H1 (cell line): ENCODE data around the gene ZNF362. TPM values are rescaled to one million over a fixed set of nuclear protein-coding genes. Genes with fewer than 3 reads are reported as not detected.

Experiments used
- CTCF ChIA-PET: fragments of 300-600 bp; sonication (Branson Sonifier 250); formaldehyde crosslinking; loops from one replicate; lab custom pipeline; 2021; ENCODE audit not compliant: partially characterized antibody; lab: Charles Lee
- POLR2A ChIA-PET: fragments of 300-600 bp; sonication (Branson Sonifier 250); formaldehyde crosslinking; loops from one replicate; lab custom pipeline; 2021; ENCODE audit warnings: inconsistent platforms; ENCODE audit not compliant: partially characterized antibody; lab: Charles Lee
- DNase-seq, 2 experiments: peaks; one replicate each; pipeline versions ENCODE4 v3.0.0 to v3.0.0-alpha.2; 2010 to 2022; ENCODE audit warnings: low spot score in 2 of 2, low read depth in 1 of 2, mixed read lengths in 1 of 2
- FAIRE-seq: peaks from 2 replicates; lab custom pipeline; 2011; peaks lifted over from hg19 to GRCh38; lab: Jason Lieb, UNC
- H2AFZ ChIP-seq: 2 replicates; pipeline ENCODE4 v1.8.1; 2012; ENCODE audit warnings: low read length, inconsistent platforms
- H2AK5ac ChIP-seq: 2 replicates; pipeline ENCODE4 v1.6.1; 2013; ENCODE audit warnings: low read depth, low read length
- H2BK120ac ChIP-seq: replicated peaks from 2 replicates; pipeline ENCODE3; 2013; ENCODE audit warnings: low read depth, low read length, inconsistent platforms
- H2BK12ac ChIP-seq: 2 replicates; pipeline ENCODE4 v1.6.1; 2013; ENCODE audit warnings: low read depth, low read length
- H2BK15ac ChIP-seq: 2 replicates; pipeline ENCODE4 v1.6.1; 2013; ENCODE audit warnings: low read length
- H2BK20ac ChIP-seq: 2 replicates; pipeline ENCODE4 v1.6.1; 2013; ENCODE audit warnings: low read length
- H2BK5ac ChIP-seq: 2 replicates; pipeline ENCODE4 v1.6.1; 2013; ENCODE audit warnings: low read depth, low read length
- H3K14ac ChIP-seq: 2 replicates; pipeline ENCODE4 v1.6.1; 2013; ENCODE audit warnings: inconsistent platforms; ENCODE audit not compliant: insufficient read length
- H3K18ac ChIP-seq: 2 replicates; pipeline ENCODE4 v1.6.1; 2013; ENCODE audit warnings: low read length; ENCODE audit errors: extremely low read depth
- H3K23ac ChIP-seq: 2 replicates; pipeline ENCODE4 v1.6.1; 2013; ENCODE audit warnings: inconsistent platforms; ENCODE audit not compliant: insufficient read length
- H3K23me2 ChIP-seq: 2 replicates; pipeline ENCODE4 v1.6.1; 2013; ENCODE audit warnings: low read depth, low read length
- H3K27ac ChIP-seq: 2 replicates; pipeline ENCODE4 v1.6.1; 2011; ENCODE audit warnings: low read depth, low read length, inconsistent platforms
- H3K27me3 ChIP-seq, 4 experiments: replicated peaks in 1 of 4; 1 replicate in 1 of 4; 2 replicates in 3 of 4; pipeline versions ENCODE4 v1.6.1 to v1.8.1; 2011 to 2013; ENCODE audit warnings: low read length in 3 of 4, mild to moderate bottlenecking in 3 of 4, inconsistent platforms in 2 of 4, mixed read lengths in 2 of 4, moderate library complexity in 1 of 4; ENCODE audit not compliant: control insufficient read depth in 3 of 4, insufficient read depth in 3 of 4; ENCODE audit errors: extremely low read depth in 1 of 4
- H3K36me3 ChIP-seq, 4 experiments: 2 replicates each; pipeline versions ENCODE4 v1.6.1 to v1.8.1; 2011 to 2013; ENCODE audit warnings: mild to moderate bottlenecking in 4 of 4, low read length in 3 of 4, moderate library complexity in 2 of 4, control low read depth in 1 of 4, inconsistent platforms in 1 of 4; ENCODE audit not compliant: insufficient read depth in 4 of 4, control insufficient read depth in 2 of 4
- H3K4ac ChIP-seq: replicated peaks from 2 replicates; pipeline ENCODE3; 2013; ENCODE audit warnings: low read length, low read depth, mixed read lengths, inconsistent platforms; ENCODE audit not compliant: insufficient read length
- H3K4me1 ChIP-seq, 4 experiments: replicated peaks in 1 of 4; 1 replicate in 1 of 4; 2 replicates in 3 of 4; pipeline versions ENCODE4 v1.6.1 to v1.8.1; 2011 to 2013; ENCODE audit warnings: low read length in 3 of 4, inconsistent platforms in 2 of 4, mixed read lengths in 1 of 4; ENCODE audit not compliant: insufficient read depth in 4 of 4, control insufficient read depth in 3 of 4
- H3K4me2 ChIP-seq, 2 experiments: 2 replicates each; pipeline versions ENCODE4 v1.6.1 to v1.8.1; 2011 to 2013; ENCODE audit warnings: low read depth in 2 of 2, low read length in 2 of 2, control low read depth in 1 of 2, inconsistent platforms in 1 of 2, mild to moderate bottlenecking in 1 of 2; ENCODE audit not compliant: insufficient read depth in 1 of 2
- H3K4me3 ChIP-seq, 4 experiments: fragments of 200-600, 300-600 bp in 1 of 4; sonication (generic), shearing (Covaris generic), sonication (Bioruptor Twin) in 1 of 4; 2 replicates each; pipeline versions ENCODE4 v1.5.1 to v1.8.1; 2011 to 2016; ENCODE audit warnings: low read length in 4 of 4, low read depth in 3 of 4, control low read depth in 2 of 4, inconsistent platforms in 2 of 4, mild to moderate bottlenecking in 2 of 4, mixed read lengths in 1 of 4, moderate library complexity in 1 of 4; ENCODE audit not compliant: insufficient read depth in 2 of 4; ENCODE audit errors: extremely low read depth in 1 of 4
- H3K56ac ChIP-seq: replicated peaks from 2 replicates; pipeline ENCODE3; 2013; ENCODE audit warnings: low read depth, mild to moderate bottlenecking, mixed read lengths, low read length, inconsistent platforms; ENCODE audit not compliant: insufficient read length
- H3K79me1 ChIP-seq: 2 replicates; pipeline ENCODE4 v1.6.1; 2013; ENCODE audit warnings: low read depth, low read length, control low read depth
- H3K79me2 ChIP-seq, 2 experiments: 2 replicates each; pipeline versions ENCODE4 v1.6.1 to v1.8.1; 2012 to 2013; ENCODE audit warnings: low read length in 2 of 2, mild to moderate bottlenecking in 2 of 2, inconsistent platforms in 1 of 2; ENCODE audit not compliant: insufficient read depth in 2 of 2, control insufficient read depth in 1 of 2
- H3K9ac ChIP-seq, 4 experiments: replicated peaks in 1 of 4; 1 replicate in 1 of 4; 2 replicates in 3 of 4; pipeline versions ENCODE4 v1.6.1 to v1.8.1; 2011 to 2013; ENCODE audit warnings: low read depth in 3 of 4, low read length in 3 of 4, control low read depth in 2 of 4, mild to moderate bottlenecking in 2 of 4, moderate library complexity in 2 of 4, inconsistent platforms in 1 of 4; ENCODE audit errors: extremely low read depth in 1 of 4
- H3K9me3 ChIP-seq, 2 experiments: 2 replicates each; pipeline versions ENCODE4 v1.6.1 to v1.8.1; 2012 to 2013; ENCODE audit warnings: mild to moderate bottlenecking in 2 of 2, moderate library complexity in 2 of 2, control low read depth in 1 of 2, inconsistent platforms in 1 of 2, low read depth in 1 of 2, low read length in 1 of 2, mixed read lengths in 1 of 2; ENCODE audit not compliant: insufficient read depth in 2 of 2
- H4K20me1 ChIP-seq, 2 experiments: replicated peaks in 1 of 2; 2 replicates each; pipeline versions ENCODE3 to v1.8.1; 2011 to 2013; ENCODE audit warnings: inconsistent platforms in 2 of 2, low read length in 2 of 2, mild to moderate bottlenecking in 1 of 2; ENCODE audit not compliant: insufficient read depth in 2 of 2, control insufficient read depth in 1 of 2
- H4K5ac ChIP-seq: 2 replicates; pipeline ENCODE4 v1.6.1; 2013; ENCODE audit warnings: low read length, low read depth, mixed read lengths, inconsistent platforms; ENCODE audit not compliant: insufficient read length
- H4K8ac ChIP-seq: 2 replicates; pipeline ENCODE4 v1.8.0; 2013; ENCODE audit warnings: mild to moderate bottlenecking, moderate library complexity, low read length, inconsistent platforms; ENCODE audit not compliant: insufficient read depth; ENCODE audit errors: extremely low read depth
- H4K91ac ChIP-seq: replicated peaks from 2 replicates; pipeline ENCODE3; 2013; ENCODE audit warnings: low read length, mixed read lengths, inconsistent platforms; ENCODE audit not compliant: insufficient read length
- ASH2L ChIP-seq: fragments of 200-600, 300-600 bp; sonication (generic); IDR thresholded peaks from one replicate; pipeline ENCODE4 v1.7.1; 2017; ENCODE audit warnings: low read length
- BACH1 ChIP-seq: IDR thresholded peaks from 2 replicates; pipeline ENCODE4 v1.6.1; 2012; ENCODE audit warnings: low read length, improper control_type of control experiment
- BCL11A ChIP-seq, 2 experiments: IDR thresholded peaks; one replicate each; pipeline ENCODE4 v1.6.1; 2011; ENCODE audit warnings: low read depth in 2 of 2, low read length in 2 of 2, mild to moderate bottlenecking in 2 of 2
- CBX8 ChIP-seq: fragments of 300-800, 300-1000 bp; sonication (generic); IDR thresholded peaks from 2 replicates; pipeline ENCODE4 v1.7.1; 2016; ENCODE audit warnings: low read depth, low read length, borderline replicate concordance
- CREB1 ChIP-seq: IDR thresholded peaks from 2 replicates; pipeline ENCODE4 v1.6.1; 2012; ENCODE audit warnings: inconsistent platforms
- E2F6 ChIP-seq: IDR thresholded peaks from 2 replicates; pipeline ENCODE4 v1.6.1; 2012; ENCODE audit warnings: inconsistent platforms
- GTF2F1 ChIP-seq: IDR thresholded peaks from 2 replicates; pipeline ENCODE4 v1.6.1; 2012; ENCODE audit warnings: low read depth, low read length, improper control_type of control experiment, borderline replicate concordance
- POLR2AphosphoS5 ChIP-seq: IDR thresholded peaks from 2 replicates; pipeline ENCODE4 v1.6.1; 2011; ENCODE audit warnings: low read depth, low read length
- POU5F1 ChIP-seq: IDR thresholded peaks from 2 replicates; pipeline ENCODE4 v1.6.1; 2011; ENCODE audit warnings: low read depth, mild to moderate bottlenecking, low read length, moderate library complexity
- RXRA ChIP-seq: IDR thresholded peaks from 2 replicates; pipeline ENCODE4 v1.6.1; 2011; ENCODE audit warnings: low read depth, mild to moderate bottlenecking, low read length, moderate library complexity; ENCODE audit not compliant: insufficient read depth
- SAP30 ChIP-seq: fragments of 300-600 bp; sonication (generic); IDR thresholded peaks from 2 replicates; pipeline ENCODE4 v1.7.1; 2012; ENCODE audit warnings: low read length, moderate library complexity, mild to moderate bottlenecking, inconsistent platforms; ENCODE audit not compliant: insufficient read depth, insufficient replicate concordance
- YY1 ChIP-seq: IDR thresholded peaks from 2 replicates; pipeline ENCODE4 v1.6.1; 2011; ENCODE audit warnings: low read depth, mild to moderate bottlenecking, low read length
- WGBS, 2 experiments: shearing (Covaris generic) in 1 of 2; methylation state at CpG; one replicate each; pipeline versions ENCODE4 v1.1.6 to v1.1.7; 2013 to 2015; ENCODE audit warnings: low lambda C conversion rate in 2 of 2, mixed read lengths in 2 of 2, inconsistent platforms in 1 of 2, low coverage in 1 of 2, missing lambda C conversion rate in 1 of 2; ENCODE audit not compliant: insufficient replicate concordance in 2 of 2, insufficient coverage in 1 of 2, insufficient read length in 1 of 2; ENCODE audit errors: extremely low coverage in 1 of 2, missing lambda C conversion rate in 1 of 2; 5-methylcytosine and 5-hydroxymethylcytosine counted together
- polyA plus RNA-seq, 7 experiments: library from polyadenylated mRNA; depleted of rRNA in 3 of 7; stranded (reverse) in 5 of 7; unstranded in 2 of 7; fragments of >200 nt in 5 of 7; fragments of 200-250 nt in 2 of 7; gene quantifications; 1 replicate in 5 of 7; 2 replicates in 1 of 7; 4 replicates in 1 of 7; pipeline versions ENCODE4 v1.2.1 to v1.2.3, GENCODE V29; 2011 to 2013; ENCODE audit warnings: missing spikeins in 2 of 7, mixed read lengths in 2 of 7
- total RNA-seq: library from RNA; stranded (reverse); fragmentation: NEBNext Ultra II Directional; extraction: Animal tissue kit (Norgen Biotek cat#: 25700); gene quantifications from 2 replicates; pipeline ENCODE4 v1.2.1, GENCODE V29; 2021
- TF ChIP-seq, protein P1 (sequence below): IDR thresholded peaks from 2 replicates; pipeline ENCODE4 v1.6.1; 2011; ENCODE audit warnings: low read depth, mild to moderate bottlenecking, low read length; ENCODE audit not compliant: insufficient read depth

The ZNF362 gene
- total and polyA plus RNA-seq, 2 of the 8 experiments (the other 6 are each of a cell fraction or from before 2014, with no cell fraction given) = 24.2 to 27.8 TPM

GRCh38 chr1:33344896-33345560 lies 88.7 kb downstream of the ZNF362 start:
- H2BK15ac ChIP-seq = no peak overlapping the region
- CTCF ChIA-PET = no interaction called here
- H3K23ac ChIP-seq = no peak overlapping the region
- H3K14ac ChIP-seq = no peak overlapping the region
- no peaks in the 10 kb centered on the region for H3K9me3 ChIP-seq
- H2BK5ac ChIP-seq = no peak overlapping the region
- H3K79me1 ChIP-seq = no peaks in the 10 kb centered on the region
- H3K23me2 ChIP-seq = peaks cover 4% of the 10 kb centered on the region
- FAIRE-seq (no peak), DNase-seq (no peak)
- no peak overlapping the region for H2BK20ac ChIP-seq
- H3K9ac ChIP-seq = no peak overlapping the region
- WGBS, 2 experiments = 82% methylated on average over 2 of the region's 2 CpGs; no CpG with 5 or more reads in 1 of the 2 experiments
- no peak overlapping the region for H3K4ac ChIP-seq
- no peak overlapping the region for H3K27ac ChIP-seq
- H2AFZ ChIP-seq = no peak overlapping the region
- H4K8ac ChIP-seq = no peak overlapping the region
- H4K91ac ChIP-seq = no peak overlapping the region
- H4K5ac ChIP-seq = no peak overlapping the region
- H2BK120ac ChIP-seq = no peak overlapping the region
- no peak overlapping the region for H3K18ac ChIP-seq
- H3K79me2 ChIP-seq = no peaks in the 10 kb centered on the region
- peaks cover 5 to 17% of the 10 kb centered on the region in 2 experiments for H4K20me1 ChIP-seq
- H3K4me2 ChIP-seq = no peak overlapping the region
- POLR2A ChIA-PET = interaction anchor here (0.6 kb wide), 1 partner anchor 171 kb away, joined by 4 read pairs; no protein-coding TSS in a partner anchor
- H3K27me3 ChIP-seq = peaks cover 17 to 38% (median 32%) of the 10 kb centered on the region in 4 experiments
- H3K4me1 ChIP-seq = peaks cover 15 to 51% (median 28%) of the 10 kb centered on the region in 4 experiments
- no peak overlapping the region for H3K4me3 ChIP-seq
- no peak overlapping the region for H3K56ac ChIP-seq
- H2BK12ac ChIP-seq = no peak overlapping the region
- H2AK5ac ChIP-seq = no peak overlapping the region
- no peaks in the 10 kb centered on the region for H3K36me3 ChIP-seq
- TF ChIP-seq BACH1 (no peak), YY1 (no peak), RXRA (no peak), CREB1 (no peak), GTF2F1 (no peak), SAP30 (no peak), CBX8 (no peak), BCL11A (IDR thresholded peaks at IDR 0.05; ENCODE audit: low read depth in 2 of 2, low read length in 2 of 2) (no peak), POLR2AphosphoS5 (no peak), E2F6 (no peak), ASH2L (no peak), POU5F1 (no peak)
- TF ChIP-seq, protein P1, sequence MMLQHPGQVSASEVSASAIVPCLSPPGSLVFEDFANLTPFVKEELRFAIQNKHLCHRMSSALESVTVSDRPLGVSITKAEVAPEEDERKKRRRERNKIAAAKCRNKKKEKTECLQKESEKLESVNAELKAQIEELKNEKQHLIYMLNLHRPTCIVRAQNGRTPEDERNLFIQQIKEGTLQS = no peak
